Epithelial cell of proximal tubule (primary cell): Measurements from ENCODE around the gene PARP3. TPM values are rescaled to one million over a fixed set of nuclear protein-coding genes. Genes with fewer than 3 reads are reported as not detected.
A peak's percentile ranks its signal among the peaks of the same experiment; 100 is the strongest.

ENCODE experiments used
- DNase-seq: peaks from one replicate; pipeline ENCODE4 v3.0.0-alpha.2; 2011; ENCODE audit warnings: low read depth
- H3K4me3 ChIP-seq: 2 replicates; pipeline ENCODE4 v1.5.1; 2011; ENCODE audit warnings: low read depth, mild to moderate bottlenecking, low read length
- total RNA-seq: library from RNA; depleted of rRNA; stranded (reverse); fragments of >200 nt; gene quantifications from 2 replicates; pipeline ENCODE4 v1.2.3, GENCODE V29; 2015
- TF ChIP-seq, protein P1 (sequence below): conservative IDR thresholded peaks from 2 replicates; pipeline ENCODE4 v1.5.1; 2012; ENCODE audit warnings: low read depth, mild to moderate bottlenecking, low read length

The PARP3 gene
- total RNA-seq, 1 donor from 2014 or later = 18.8 TPM

DNA sequence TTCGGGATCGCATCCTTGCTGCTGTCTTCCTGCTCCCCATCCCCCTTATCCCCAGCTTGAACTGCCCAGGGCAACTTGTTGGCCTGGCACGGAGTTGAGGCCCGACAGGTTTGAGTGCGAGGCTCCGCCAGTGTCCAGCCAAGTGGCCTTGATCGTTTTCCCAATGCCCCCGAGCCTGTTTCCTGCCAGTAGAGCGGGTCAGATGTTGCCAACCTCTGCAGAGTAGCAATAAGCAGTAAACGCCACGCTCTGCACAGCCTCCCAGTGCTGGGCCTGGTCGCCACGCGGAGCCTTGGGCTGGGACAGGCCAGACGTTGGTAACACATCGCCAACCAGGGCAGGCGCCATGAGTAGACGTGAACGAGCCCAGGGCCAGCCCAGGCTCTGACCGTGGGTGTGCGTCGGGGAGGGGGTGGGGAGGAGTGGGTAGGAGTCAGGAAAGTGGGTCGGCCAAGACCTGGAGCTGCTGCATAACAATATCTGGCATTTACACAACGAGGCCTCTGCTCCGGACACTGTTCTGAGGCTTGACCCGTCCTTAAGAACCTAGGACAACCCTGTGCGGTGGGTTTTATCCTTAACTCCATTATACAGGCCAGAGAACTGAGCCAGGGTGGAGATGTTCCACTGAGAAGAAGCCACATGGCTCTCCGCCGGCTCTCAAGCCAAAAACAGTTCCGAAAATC is 32.3 kb downstream of the PARP3 start:
- no peak for DNase-seq
- H3K4me3 ChIP-seq = peak overlapping the region; percentile 84
- TF ChIP-seq, protein P1, sequence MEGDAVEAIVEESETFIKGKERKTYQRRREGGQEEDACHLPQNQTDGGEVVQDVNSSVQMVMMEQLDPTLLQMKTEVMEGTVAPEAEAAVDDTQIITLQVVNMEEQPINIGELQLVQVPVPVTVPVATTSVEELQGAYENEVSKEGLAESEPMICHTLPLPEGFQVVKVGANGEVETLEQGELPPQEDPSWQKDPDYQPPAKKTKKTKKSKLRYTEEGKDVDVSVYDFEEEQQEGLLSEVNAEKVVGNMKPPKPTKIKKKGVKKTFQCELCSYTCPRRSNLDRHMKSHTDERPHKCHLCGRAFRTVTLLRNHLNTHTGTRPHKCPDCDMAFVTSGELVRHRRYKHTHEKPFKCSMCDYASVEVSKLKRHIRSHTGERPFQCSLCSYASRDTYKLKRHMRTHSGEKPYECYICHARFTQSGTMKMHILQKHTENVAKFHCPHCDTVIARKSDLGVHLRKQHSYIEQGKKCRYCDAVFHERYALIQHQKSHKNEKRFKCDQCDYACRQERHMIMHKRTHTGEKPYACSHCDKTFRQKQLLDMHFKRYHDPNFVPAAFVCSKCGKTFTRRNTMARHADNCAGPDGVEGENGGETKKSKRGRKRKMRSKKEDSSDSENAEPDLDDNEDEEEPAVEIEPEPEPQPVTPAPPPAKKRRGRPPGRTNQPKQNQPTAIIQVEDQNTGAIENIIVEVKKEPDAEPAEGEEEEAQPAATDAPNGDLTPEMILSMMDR = no peak

- TF ChIP-seq, protein P1 = no peak
- DNase-seq = no peak
- peak within 1 kb of the TSS; percentile 84 for H3K4me3 ChIP-seq
These were observed 33.0 kb downstream of the PARP3 start, which contains the start of gene ABHD14A for GRCh38 chr3:51974963-51975851. Gene ABHD14A (plus strand): TSS chr3:51975064. CDS start chr3:51975136, 72 bp downstream.

DNA sequence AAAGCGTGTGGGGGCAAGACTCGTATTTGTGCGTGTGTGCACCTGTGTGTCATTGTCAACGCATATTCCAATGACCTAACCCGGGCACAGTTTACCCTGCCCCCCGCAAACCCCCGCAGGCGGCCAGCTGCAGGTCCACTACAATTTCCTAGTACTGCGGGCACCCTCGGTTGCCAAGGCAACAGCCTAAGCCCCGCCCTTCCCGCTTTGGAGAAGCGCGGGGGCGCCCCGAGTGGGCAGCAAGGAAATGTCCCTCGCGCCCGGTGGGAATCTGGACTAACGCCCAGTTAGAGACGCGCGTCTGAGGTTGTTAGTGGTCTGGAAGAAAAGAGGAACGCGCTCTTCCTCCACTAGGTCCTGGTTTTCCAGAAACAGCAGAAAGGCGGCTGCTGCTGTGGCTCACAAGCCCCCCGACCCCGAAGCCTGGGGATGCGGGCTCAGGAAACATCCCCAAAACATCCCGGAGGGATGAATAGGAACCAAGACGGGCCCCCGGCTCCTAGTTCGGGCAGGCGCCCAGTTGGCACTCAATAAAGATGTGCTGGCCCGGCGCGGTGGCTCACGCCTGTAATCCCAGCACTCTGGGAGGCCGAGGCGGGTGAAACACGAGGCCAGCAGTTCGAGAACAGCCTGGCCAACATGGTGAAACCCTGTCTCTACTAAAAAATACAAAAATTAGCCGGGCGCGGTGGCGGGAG is 33.8 kb downstream of the PARP3 start:
- DNase-seq = no peak
- peak overlapping the region; percentile 84 for H3K4me3 ChIP-seq
- TF ChIP-seq, protein P1 = no peak

GRCh38 chr3:51977446-51978142 is 35.4 kb downstream of the PARP3 start:
- TF ChIP-seq, protein P1 = no peak
- H3K4me3 ChIP-seq = no peak overlapping the region
- no peak for DNase-seq

DNA sequence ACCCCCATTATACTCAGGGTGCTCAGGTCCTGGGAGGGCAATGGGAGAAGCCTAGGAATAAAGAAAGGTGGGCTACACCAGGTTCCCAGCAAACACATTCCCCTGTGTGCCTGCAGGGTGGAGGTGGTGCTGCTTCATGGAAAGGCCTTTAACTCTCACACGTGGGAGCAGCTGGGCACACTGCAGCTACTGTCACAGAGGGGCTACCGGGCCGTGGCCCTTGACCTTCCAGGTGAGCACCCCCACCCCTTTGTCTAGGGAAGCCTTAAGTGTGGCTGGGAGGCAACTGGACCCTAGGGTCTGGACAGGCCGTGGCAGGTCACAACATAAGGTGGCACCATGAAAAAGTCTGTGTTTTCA is 36.0 kb downstream of the PARP3 start:
- TF ChIP-seq, protein P1 = no peak
- H3K4me3 ChIP-seq = no peak overlapping the region
- no peak for DNase-seq

DNA sequence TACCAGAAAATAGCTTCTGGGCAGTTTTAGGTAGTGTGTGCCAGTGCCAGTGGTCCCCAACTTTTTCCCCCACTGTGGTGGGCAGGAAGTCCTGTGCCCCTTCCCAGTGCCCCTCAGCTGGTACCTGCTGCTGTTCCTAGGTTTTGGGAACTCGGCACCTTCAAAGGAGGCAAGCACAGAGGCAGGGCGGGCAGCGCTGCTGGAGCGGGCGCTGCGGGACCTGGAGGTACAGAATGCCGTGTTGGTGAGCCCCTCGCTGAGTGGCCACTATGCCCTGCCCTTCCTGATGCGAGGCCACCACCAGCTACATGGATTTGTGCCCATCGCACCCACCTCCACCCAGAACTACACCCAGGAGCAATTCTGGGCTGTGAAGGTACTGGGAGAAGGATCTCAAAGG is 38.1 kb downstream of the PARP3 start:
- no peak for DNase-seq
- TF ChIP-seq, protein P1 = no peak

More for the DNA sequence above, 38.1 kb downstream of the PARP3 start:
- no peak overlapping the region for H3K4me3 ChIP-seq
